Lower leg skin (tissue), 3 donors: Measurements from ENCODE around the gene KLHL40.

Experiments used
- POLR2A ChIP-seq, 2 donors: fragments of 450-650 bp; IDR thresholded peaks; one replicate each; pipeline ENCODE4 v1.6.1; 2016 to 2017; ENCODE audit warnings: antibody characterized with exemption in 2 of 2, mild to moderate bottlenecking in 1 of 2, moderate library complexity in 1 of 2
- TF ChIP-seq, protein P1 (sequence below), 3 donors: fragments of 450-650 bp; IDR thresholded peaks; one replicate each; pipeline ENCODE4 v1.5.1; 2016; ENCODE audit warnings: antibody characterized with exemption in 3 of 3, mild to moderate bottlenecking in 3 of 3, moderate library complexity in 2 of 3

- TF ChIP-seq, protein P1, sequence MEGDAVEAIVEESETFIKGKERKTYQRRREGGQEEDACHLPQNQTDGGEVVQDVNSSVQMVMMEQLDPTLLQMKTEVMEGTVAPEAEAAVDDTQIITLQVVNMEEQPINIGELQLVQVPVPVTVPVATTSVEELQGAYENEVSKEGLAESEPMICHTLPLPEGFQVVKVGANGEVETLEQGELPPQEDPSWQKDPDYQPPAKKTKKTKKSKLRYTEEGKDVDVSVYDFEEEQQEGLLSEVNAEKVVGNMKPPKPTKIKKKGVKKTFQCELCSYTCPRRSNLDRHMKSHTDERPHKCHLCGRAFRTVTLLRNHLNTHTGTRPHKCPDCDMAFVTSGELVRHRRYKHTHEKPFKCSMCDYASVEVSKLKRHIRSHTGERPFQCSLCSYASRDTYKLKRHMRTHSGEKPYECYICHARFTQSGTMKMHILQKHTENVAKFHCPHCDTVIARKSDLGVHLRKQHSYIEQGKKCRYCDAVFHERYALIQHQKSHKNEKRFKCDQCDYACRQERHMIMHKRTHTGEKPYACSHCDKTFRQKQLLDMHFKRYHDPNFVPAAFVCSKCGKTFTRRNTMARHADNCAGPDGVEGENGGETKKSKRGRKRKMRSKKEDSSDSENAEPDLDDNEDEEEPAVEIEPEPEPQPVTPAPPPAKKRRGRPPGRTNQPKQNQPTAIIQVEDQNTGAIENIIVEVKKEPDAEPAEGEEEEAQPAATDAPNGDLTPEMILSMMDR (IDR thresholded peaks at IDR 0.05): no peak
- no peak for TF ChIP-seq POLR2A (IDR thresholded peaks at IDR 0.05)
Observed at GRCh38 chr3:42718338-42718737, 33.0 kb downstream of the KLHL40 start.
